Sigmoid colon (tissue), 4 donors: ENCODE data around the gene CCDC158.

ENCODE experiments used
- POLR2A ChIP-seq, 2 donors: fragments of 450-650 bp; IDR thresholded peaks; one replicate each; pipeline ENCODE4 v1.6.1; 2016; ENCODE audit warnings: antibody characterized with exemption in 2 of 2, mild to moderate bottlenecking in 2 of 2, moderate library complexity in 2 of 2
- POLR2AphosphoS5 ChIP-seq, 4 donors: sonication (generic); formaldehyde crosslinking; IDR thresholded peaks; one replicate each; pipeline ENCODE4 v1.6.1; 2017; ENCODE audit warnings: antibody characterized with exemption in 4 of 4
- TF ChIP-seq, protein P1 (sequence below), 4 experiments: fragments of 450-650 bp in 3 of 4; fragments of 200-600 bp in 1 of 4; IDR thresholded peaks; one replicate each; pipeline ENCODE4 v1.5.1; 2016 to 2019; ENCODE audit warnings: antibody characterized with exemption in 4 of 4, mild to moderate bottlenecking in 3 of 4, moderate library complexity in 2 of 4

DNA sequence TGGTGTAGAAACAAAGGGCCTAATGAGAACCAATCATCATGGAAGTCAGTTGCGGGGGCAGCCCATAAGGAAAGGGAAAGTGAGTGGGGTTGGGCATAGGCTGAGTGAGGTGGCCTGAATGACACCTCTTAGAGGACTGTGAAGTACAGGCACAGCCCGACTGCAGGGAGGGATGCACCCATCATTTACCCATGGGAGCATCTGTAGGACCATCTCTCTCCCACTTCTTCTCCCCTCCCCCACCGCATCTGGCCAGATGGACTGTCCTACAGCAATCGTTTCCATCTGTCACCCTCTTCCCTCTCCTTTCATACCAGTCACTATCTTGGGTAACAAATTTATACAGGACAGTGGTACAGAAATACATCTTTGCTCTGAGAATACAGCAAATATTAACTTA lies 110.3 kb downstream of the CCDC158 start:
- TF ChIP-seq, protein P1, sequence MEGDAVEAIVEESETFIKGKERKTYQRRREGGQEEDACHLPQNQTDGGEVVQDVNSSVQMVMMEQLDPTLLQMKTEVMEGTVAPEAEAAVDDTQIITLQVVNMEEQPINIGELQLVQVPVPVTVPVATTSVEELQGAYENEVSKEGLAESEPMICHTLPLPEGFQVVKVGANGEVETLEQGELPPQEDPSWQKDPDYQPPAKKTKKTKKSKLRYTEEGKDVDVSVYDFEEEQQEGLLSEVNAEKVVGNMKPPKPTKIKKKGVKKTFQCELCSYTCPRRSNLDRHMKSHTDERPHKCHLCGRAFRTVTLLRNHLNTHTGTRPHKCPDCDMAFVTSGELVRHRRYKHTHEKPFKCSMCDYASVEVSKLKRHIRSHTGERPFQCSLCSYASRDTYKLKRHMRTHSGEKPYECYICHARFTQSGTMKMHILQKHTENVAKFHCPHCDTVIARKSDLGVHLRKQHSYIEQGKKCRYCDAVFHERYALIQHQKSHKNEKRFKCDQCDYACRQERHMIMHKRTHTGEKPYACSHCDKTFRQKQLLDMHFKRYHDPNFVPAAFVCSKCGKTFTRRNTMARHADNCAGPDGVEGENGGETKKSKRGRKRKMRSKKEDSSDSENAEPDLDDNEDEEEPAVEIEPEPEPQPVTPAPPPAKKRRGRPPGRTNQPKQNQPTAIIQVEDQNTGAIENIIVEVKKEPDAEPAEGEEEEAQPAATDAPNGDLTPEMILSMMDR (IDR thresholded peaks at IDR 0.05), result no peak
- no peak for TF ChIP-seq POLR2AphosphoS5 (IDR thresholded peaks at IDR 0.05)
- TF ChIP-seq POLR2A (IDR thresholded peaks at IDR 0.05), result no peak
